ENCODE results near the gene UBE2J2. TPM values are rescaled to one million over a fixed set of nuclear protein-coding genes. Genes with fewer than 3 reads are reported as not detected.

Gene UBE2J2
- total RNA-seq, 2 experiments from 2014 or later, result 48.5 to 49.7 TPM

GRCh38 chr1:1298861-1299685, 25.4 kb upstream of the UBE2J2 start:
- intact Hi-C loops (cut with micrococcal nuclease), result no loop called here
- Mint-ChIP-seq H3K4me3 (no peak overlapping the region), H3K9me3 (no peaks in the 10 kb centered on the region), H3K27ac (no peak overlapping the region), H3K36me3 (ENCODE audit: low read depth) (no peaks in the 10 kb centered on the region), H3K27me3 (ENCODE audit: low read depth) (no peaks in the 10 kb centered on the region), H3K4me1 (ENCODE audit: low read depth) (no peaks in the 10 kb centered on the region)
- CTCF ChIA-PET, result interaction anchor here (1.3 kb wide), 1 partner anchor 26 kb away, joined by 5 read pairs; no protein-coding TSS in a partner anchor
- DNase-seq, result no peak

GRCh38 chr1:1297802-1298424, 24.3 kb upstream of the UBE2J2 start:
- H3K4me1 Mint-ChIP-seq (ENCODE audit: low read depth), result no peaks in the 10 kb centered on the region
- CTCF ChIA-PET, result no interaction called here
- no peaks in the 10 kb centered on the region for H3K9me3 Mint-ChIP-seq
- intact Hi-C loops (cut with micrococcal nuclease), result no loop called here
- no peak overlapping the region for H3K27ac Mint-ChIP-seq
- H3K27me3 Mint-ChIP-seq (ENCODE audit: low read depth), result no peaks in the 10 kb centered on the region
- DNase-seq, result no peak
- no peaks in the 10 kb centered on the region for H3K36me3 Mint-ChIP-seq (ENCODE audit: low read depth)
- no peak overlapping the region for H3K4me3 Mint-ChIP-seq

GRCh38 chr1:1296070-1297061, 22.7 kb upstream of the UBE2J2 start:
- no peaks in the 10 kb centered on the region for H3K4me1 Mint-ChIP-seq (ENCODE audit: low read depth)
- DNase-seq, result no peak
- no peak overlapping the region for H3K4me3 Mint-ChIP-seq
- no peaks in the 10 kb centered on the region for H3K36me3 Mint-ChIP-seq (ENCODE audit: low read depth)
- H3K27ac Mint-ChIP-seq, result no peak overlapping the region
- CTCF ChIA-PET, result no interaction called here
- no peaks in the 10 kb centered on the region for H3K27me3 Mint-ChIP-seq (ENCODE audit: low read depth)
- intact Hi-C loops (cut with micrococcal nuclease), result no loop called here
- H3K9me3 Mint-ChIP-seq, result no peaks in the 10 kb centered on the region

GRCh38 chr1:1295154-1295923, 21.7 kb upstream of the UBE2J2 start:
- H3K27me3 Mint-ChIP-seq (ENCODE audit: low read depth), result no peaks in the 10 kb centered on the region
- intact Hi-C loops (cut with micrococcal nuclease), result no loop called here
- DNase-seq, result no peak
- H3K4me1 Mint-ChIP-seq (ENCODE audit: low read depth), result no peaks in the 10 kb centered on the region
- CTCF ChIA-PET, result interaction anchor here (0.5 kb wide), 1 partner anchor 311 kb away, joined by 3 read pairs; no protein-coding TSS in a partner anchor
- no peaks in the 10 kb centered on the region for H3K9me3 Mint-ChIP-seq
- no peak overlapping the region for H3K27ac Mint-ChIP-seq
- H3K36me3 Mint-ChIP-seq (ENCODE audit: low read depth), result no peaks in the 10 kb centered on the region
- no peak overlapping the region for H3K4me3 Mint-ChIP-seq

GRCh38 chr1:1294250-1294890, 20.7 kb upstream of the UBE2J2 start:
- intact Hi-C loops (cut with micrococcal nuclease), result loop anchor here (5.0 kb wide), 1 partner anchor 312 kb away; the partner anchor contains the start of gene PERM1
- no peak overlapping the region for H3K4me3 Mint-ChIP-seq
- H3K36me3 Mint-ChIP-seq (ENCODE audit: low read depth), result no peaks in the 10 kb centered on the region
- no peaks in the 10 kb centered on the region for H3K9me3 Mint-ChIP-seq
- H3K27me3 Mint-ChIP-seq (ENCODE audit: low read depth), result no peaks in the 10 kb centered on the region
- no peaks in the 10 kb centered on the region for H3K4me1 Mint-ChIP-seq (ENCODE audit: low read depth)
- no peak overlapping the region for H3K27ac Mint-ChIP-seq
- CTCF ChIA-PET, result no interaction called here
- DNase-seq, result no peak

- CTCF ChIA-PET, result no interaction called here
- Mint-ChIP-seq H3K36me3 (ENCODE audit: low read depth) (no peaks in the 10 kb centered on the region), H3K27ac (no peak overlapping the region), H3K27me3 (ENCODE audit: low read depth) (no peaks in the 10 kb centered on the region), H3K4me1 (ENCODE audit: low read depth) (no peaks in the 10 kb centered on the region), H3K4me3 (no peak overlapping the region), H3K9me3 (no peaks in the 10 kb centered on the region)
- intact Hi-C loops (cut with micrococcal nuclease), result loop anchor here (2.0 to 5.0 kb wide), 2 partner anchors 171 to 311 kb away; partner anchors contain the start of gene PERM1
- no peak for DNase-seq
Measured at GRCh38 chr1:1293263-1294249, 19.9 kb upstream of the UBE2J2 start.

GRCh38 chr1:1292851-1293250, 19.2 kb upstream of the UBE2J2 start:
- no peaks in the 10 kb centered on the region for H3K9me3 Mint-ChIP-seq
- no peak for DNase-seq
- no peaks in the 10 kb centered on the region for H3K27me3 Mint-ChIP-seq (ENCODE audit: low read depth)
- H3K4me1 Mint-ChIP-seq (ENCODE audit: low read depth), result no peaks in the 10 kb centered on the region
- no peak overlapping the region for H3K4me3 Mint-ChIP-seq
- intact Hi-C loops (cut with micrococcal nuclease), result loop anchor here (2.0 to 5.0 kb wide), 2 partner anchors 170 to 311 kb away; partner anchors contain the start of gene PERM1
- CTCF ChIA-PET, result interaction anchor here (3.2 kb wide), 1 partner anchor 170 kb away, joined by 34 read pairs; no protein-coding TSS in a partner anchor
- no peak overlapping the region for H3K27ac Mint-ChIP-seq
- H3K36me3 Mint-ChIP-seq (ENCODE audit: low read depth), result no peaks in the 10 kb centered on the region

- intact Hi-C loops (cut with micrococcal nuclease), result loop anchor here (2.0 to 5.0 kb wide), 2 partner anchors 170 to 310 kb away; partner anchors contain the start of gene PERM1
- CTCF ChIA-PET, result interaction anchor here (0.6 to 3.2 kb wide), 4 partner anchors 31 to 175 kb away, joined by 3 to 34 read pairs (median 5); no protein-coding TSS in a partner anchor
- Mint-ChIP-seq H3K27me3 (ENCODE audit: low read depth) (no peaks in the 10 kb centered on the region), H3K4me1 (ENCODE audit: low read depth) (no peaks in the 10 kb centered on the region), H3K27ac (no peak overlapping the region), H3K9me3 (no peaks in the 10 kb centered on the region), H3K36me3 (ENCODE audit: low read depth) (no peaks in the 10 kb centered on the region), H3K4me3 (no peak overlapping the region)
- no peak for DNase-seq
Measured at GRCh38 chr1:1292442-1292779, 18.8 kb upstream of the UBE2J2 start.

- H3K9me3 Mint-ChIP-seq, result no peaks in the 10 kb centered on the region
- H3K4me1 Mint-ChIP-seq (ENCODE audit: low read depth), result no peaks in the 10 kb centered on the region
- CTCF ChIA-PET, result interaction anchor here (0.6 to 3.2 kb wide), 8 partner anchors 10 to 308 kb away, joined by 3 to 34 read pairs (median 3); no protein-coding TSS in a partner anchor
Measured at GRCh38 chr1:1291548-1292441, 18.1 kb upstream of the UBE2J2 start.

More at GRCh38 chr1:1291548-1292441, 18.1 kb upstream of the UBE2J2 start:
- H3K27ac Mint-ChIP-seq, result no peak overlapping the region
- H3K4me3 Mint-ChIP-seq, result no peak overlapping the region
- intact Hi-C loops (cut with micrococcal nuclease), result loop anchor here (2.0 to 5.0 kb wide), 2 partner anchors 169 to 309 kb away; partner anchors contain the start of gene PERM1
- peak; percentile 73 for DNase-seq
- no peaks in the 10 kb centered on the region for H3K27me3 Mint-ChIP-seq (ENCODE audit: low read depth)
- H3K36me3 Mint-ChIP-seq (ENCODE audit: low read depth), result no peaks in the 10 kb centered on the region
